HepG2 (cell line): Measurements from ENCODE around the gene LARP1B. TPM values are rescaled to one million over a fixed set of nuclear protein-coding genes. Genes with fewer than 3 reads are reported as not detected.

ENCODE experiments used
- CCDC6 ChIP-seq: sonication (generic); formaldehyde crosslinking; IDR thresholded peaks from 2 replicates; pipeline ENCODE4 v1.8.1; 2022; ENCODE audit warnings: mild to moderate bottlenecking, missing genetic modification reagents, moderate library complexity
- DMAP1 ChIP-seq: IDR thresholded peaks from 2 replicates; pipeline ENCODE4 v1.6.1; 2016
- DR1 ChIP-seq: sonication (generic); formaldehyde crosslinking; IDR thresholded peaks from 2 replicates; pipeline ENCODE4 v1.8.0; 2021; ENCODE audit warnings: mild to moderate bottlenecking, missing genetic modification reagents, inconsistent platforms
- DRAP1 ChIP-seq: IDR thresholded peaks from 2 replicates; pipeline ENCODE4 v1.6.1; 2016; ENCODE audit warnings: missing genetic modification reagents, missing compliant biosample characterization
- ETV5 ChIP-seq: IDR thresholded peaks from 2 replicates; pipeline ENCODE4 v1.6.1; 2018; ENCODE audit warnings: missing biosample characterization, missing genetic modification reagents, inconsistent platforms, borderline replicate concordance
- FOXJ3 ChIP-seq: sonication (generic); formaldehyde crosslinking; IDR thresholded peaks from 2 replicates; pipeline ENCODE4 v1.4.0; 2020; ENCODE audit warnings: missing genetic modification reagents, mild to moderate bottlenecking, borderline replicate concordance
- HDAC1 ChIP-seq: sonication (generic); formaldehyde crosslinking; IDR thresholded peaks from 2 replicates; pipeline ENCODE4 v1.5.1; 2020; ENCODE audit warnings: mild to moderate bottlenecking, missing genetic modification reagents
- HMG20B ChIP-seq: conservative IDR thresholded peaks from 2 replicates; pipeline ENCODE4 v1.6.1; 2016; ENCODE audit warnings: missing genetic modification reagents, missing compliant biosample characterization
- ISL2 ChIP-seq: sonication (generic); formaldehyde crosslinking; IDR thresholded peaks from 2 replicates; pipeline ENCODE4 v1.5.0; 2020; ENCODE audit warnings: missing genetic modification reagents
- NFE2 ChIP-seq: sonication (generic); formaldehyde crosslinking; IDR thresholded peaks from 2 replicates; pipeline ENCODE4 v1.4.0; 2020; ENCODE audit warnings: missing genetic modification reagents
- PPARG ChIP-seq: conservative IDR thresholded peaks from 2 replicates; pipeline ENCODE4 v1.6.1; 2016; ENCODE audit warnings: missing biosample characterization, missing genetic modification reagents
- TAF1 ChIP-seq: sonication (generic); formaldehyde crosslinking; IDR thresholded peaks from 2 replicates; pipeline ENCODE4 v1.4.0; 2020; ENCODE audit warnings: missing genetic modification reagents
- TBX2 ChIP-seq: sonication (generic); formaldehyde crosslinking; IDR thresholded peaks from 2 replicates; pipeline ENCODE4 v1.5.0; 2020; ENCODE audit warnings: missing genetic modification reagents, mild to moderate bottlenecking, borderline replicate concordance
- ZGPAT ChIP-seq: IDR thresholded peaks from 2 replicates; pipeline ENCODE4 v1.6.1; 2016; ENCODE audit warnings: mild to moderate bottlenecking
- ZNF180 ChIP-seq: sonication (generic); formaldehyde crosslinking; IDR thresholded peaks from 2 replicates; pipeline ENCODE4 v1.4.0; 2020; ENCODE audit warnings: low read depth, missing genetic modification reagents, borderline replicate concordance
- ZNF274 ChIP-seq: sonication (generic); formaldehyde crosslinking; IDR thresholded peaks from 2 replicates; pipeline ENCODE4 v1.5.1; 2020; ENCODE audit warnings: mild to moderate bottlenecking, missing genetic modification reagents
- ZNF558 ChIP-seq: sonication (generic); formaldehyde crosslinking; IDR thresholded peaks from 2 replicates; pipeline ENCODE4 v1.9.0; 2022; ENCODE audit warnings: mild to moderate bottlenecking, missing genetic modification reagents, borderline replicate concordance
- ZNF687 ChIP-seq: sonication (generic); formaldehyde crosslinking; IDR thresholded peaks from 2 replicates; pipeline ENCODE4 v1.5.1; 2020; ENCODE audit warnings: mild to moderate bottlenecking, missing genetic modification reagents, moderate library complexity
- polyA plus RNA-seq, 8 experiments: library from polyadenylated mRNA; depleted of rRNA in 3 of 8; stranded (reverse) in 7 of 8; unstranded in 1 of 8; fragments of >200 nt; fragmentation: Illumina TruSeq in 4 of 8; extraction: Trizol in 4 of 8; gene quantifications; 2 replicates each; pipeline versions ENCODE4 v1.2.1 to v1.2.3, GENCODE V29; 2011 to 2016; ENCODE audit warnings: low read depth in 4 of 8, missing spikeins in 1 of 8, mixed read lengths in 1 of 8; ENCODE audit not compliant: insufficient read depth in 1 of 8
- total RNA-seq, 5 experiments: library from RNA; depleted of rRNA; stranded (reverse); fragments of >200 nt; fragmentation: Illumina TruSeq; extraction: Trizol; gene quantifications; 2 replicates each; pipeline ENCODE4 v1.2.3, GENCODE V29; 2016; ENCODE audit warnings: low read depth in 1 of 5

LARP1B gene
- total and polyA plus RNA-seq, 2 of the 13 experiments (the other 11 are each of a cell fraction or from before 2014, with no cell fraction given) = 19.2 to 52.7 TPM

- TF ChIP-seq HMG20B (no peak), HDAC1 (CRISPR knock-in tag) (peak; percentile 74), TBX2 (CRISPR knock-in tag) (peak; percentile 30; the same call in 1 of the 2 replicates), PPARG (CRISPR knock-in tag) (no peak), ETV5 (CRISPR knock-in tag) (peak; percentile 26; the same call in 1 of the 2 replicates), NFE2 (CRISPR knock-in tag) (no peak), ZNF274 (CRISPR knock-in tag) (peak; percentile 26; the same call in 1 of the 2 replicates), FOXJ3 (CRISPR knock-in tag) (no peak), DMAP1 (CRISPR knock-in tag) (0 out of 2 replicates have a peak, but pooled peaks have one; percentile 55), ZNF558 (0 out of 2 replicates have a peak, but pooled peaks have one; percentile 40), TAF1 (CRISPR knock-in tag) (no peak), ZNF180 (CRISPR knock-in tag) (no peak), DRAP1 (CRISPR knock-in tag) (peak; percentile 70), ISL2 (CRISPR knock-in tag) (peak; percentile 26; the same call in 1 of the 2 replicates), CCDC6 (CRISPR knock-in tag) (no peak), ZGPAT (CRISPR knock-in tag) (no peak), ZNF687 (peak; percentile 68; the same call in 1 of the 2 replicates), DR1 (CRISPR knock-in tag) (no peak)
- TF ChIP-seq, all 625 proteins: peak for 89
These were observed 739 bp downstream of the LARP1B start (continued) for GRCh38 chr4:128061566-128062536.
